GM21576 (cell line): ENCODE measurements around the gene ATP2B2.
A peak's percentile ranks its signal among the peaks of the same experiment; 100 is the strongest.

Experiments
- ATAC-seq: cut with Tn5 transposase; IDR thresholded peaks from one replicate; pipeline ENCODE4 v1.9.1; 2021; ENCODE audit warnings: mild to moderate bottlenecking, moderate library complexity; ENCODE audit not compliant: unreplicated experiment

Gene ATP2B2

GRCh38 chr3:10453431-10454163 is 51.8 kb downstream of the ATP2B2 start:
- no peak for ATAC-seq

- no peak for ATAC-seq
Observed at GRCh38 chr3:10450494-10451440, 54.6 kb downstream of the ATP2B2 start.

- no peak for ATAC-seq
Observed at GRCh38 chr3:10449436-10449835, 56.0 kb downstream of the ATP2B2 start.

- ATAC-seq, result no peak
Observed at GRCh38 chr3:10448544-10448943, 56.8 kb downstream of the ATP2B2 start.

- no peak for ATAC-seq
Observed at GRCh38 chr3:10447527-10448260, 57.7 kb downstream of the ATP2B2 start.

- no peak for ATAC-seq
Observed at GRCh38 chr3:10447110-10447509, 58.3 kb downstream of the ATP2B2 start.

GRCh38 chr3:10445561-10446175 is 59.7 kb downstream of the ATP2B2 start:
- no peak for ATAC-seq

- no peak for ATAC-seq
Observed at GRCh38 chr3:10444511-10444910, 60.9 kb downstream of the ATP2B2 start.

GRCh38 chr3:10444110-10444429 is 61.3 kb downstream of the ATP2B2 start:
- ATAC-seq, result no peak

GRCh38 chr3:10443272-10444109 is 61.9 kb downstream of the ATP2B2 start:
- no peak for ATAC-seq

GRCh38 chr3:10442151-10442795 is 63.1 kb downstream of the ATP2B2 start:
- no peak for ATAC-seq

- no peak for ATAC-seq
Observed at GRCh38 chr3:10440684-10441083, 64.7 kb downstream of the ATP2B2 start.

GRCh38 chr3:10438902-10439610 is 66.3 kb downstream of the ATP2B2 start:
- ATAC-seq, result no peak

- no peak for ATAC-seq
Observed at GRCh38 chr3:10437995-10438901, 67.1 kb downstream of the ATP2B2 start.

GRCh38 chr3:10437272-10437994 is 68.0 kb downstream of the ATP2B2 start:
- ATAC-seq, result peak; percentile 75

GRCh38 chr3:10435850-10436249 is 69.5 kb downstream of the ATP2B2 start:
- ATAC-seq, result no peak

- no peak for ATAC-seq
Observed at GRCh38 chr3:10434938-10435336, 70.4 kb downstream of the ATP2B2 start.
